Psoas muscle (tissue), 8 donors: ENCODE data around the gene CEP72. TPM values are rescaled to one million over a fixed set of nuclear protein-coding genes. Genes with fewer than 3 reads are reported as not detected.

Source experiments
- ATAC-seq, 4 donors: fragments of 200-7000 bp; cut with Tn5 transposase; one replicate each; pipeline ENCODE4 v1.9.1; 2020; ENCODE audit warnings: moderate library complexity in 3 of 4, mild to moderate bottlenecking in 2 of 4
- DNase-seq, 2 donors: peaks; one replicate each; pipeline ENCODE4 v3.0.0-alpha.2; 2020
- H3K27ac ChIP-seq: fragments of 200-600 bp; one replicate; pipeline ENCODE4 v1.8.0; 2022
- H3K27me3 ChIP-seq, 3 donors: fragments of 200-600 bp in 1 of 3; one replicate each; pipeline versions ENCODE4 v1.6.1 to v1.8.0; 2013 to 2022; ENCODE audit warnings: low read length in 2 of 3, mild to moderate bottlenecking in 2 of 3, moderate library complexity in 1 of 3; ENCODE audit not compliant: insufficient read depth in 3 of 3
- H3K36me3 ChIP-seq, 2 donors: fragments of 200-600 bp in 1 of 2; one replicate each; pipeline versions ENCODE4 v1.6.1 to v1.8.0; 2013 to 2022; ENCODE audit warnings: low read depth in 1 of 2, mild to moderate bottlenecking in 1 of 2, moderate library complexity in 1 of 2; ENCODE audit not compliant: insufficient read depth in 1 of 2
- H3K4me1 ChIP-seq: fragments of 200-600 bp; one replicate; pipeline ENCODE4 v1.8.0; 2022
- H3K4me3 ChIP-seq: fragments of 200-600 bp; one replicate; pipeline ENCODE4 v1.8.0; 2022; ENCODE audit warnings: mild to moderate bottlenecking
- H3K9me3 ChIP-seq: fragments of 200-600 bp; one replicate; pipeline ENCODE4 v1.8.0; 2022
- CTCF ChIP-seq: fragments of 200-600 bp; IDR thresholded peaks from one replicate; pipeline ENCODE4 v1.8.0; 2022; ENCODE audit warnings: antibody characterized with exemption
- WGBS, 3 donors: extraction: QIAGEN DNeasy Blood & Tissue Kit; methylation state at CpG; one replicate each; pipeline versions ENCODE4 v1.1.6 to v1.1.7; 2013; 5-methylcytosine and 5-hydroxymethylcytosine counted together
- intact Hi-C, 2 donors: fragments of 100-400 bp; cut with DNase I; formaldehyde crosslinking; loops; one replicate each; pipeline versions ENCODE4 v1.11.0 to v1.14.2; 2022
- polyA plus RNA-seq, 3 donors: library from polyadenylated mRNA; stranded (reverse); fragments of 200-250 nt; gene quantifications; one replicate each; pipeline ENCODE4 v1.2.3, GENCODE V29; 2013
- total RNA-seq, 4 donors: library from RNA; stranded (reverse); fragmentation: NEBNext Ultra II Directional in 2 of 4; extraction: Animal tissue kit (Norgen Biotek cat#: 25700) in 2 of 4; gene quantifications; one replicate each; pipeline versions ENCODE4 v1.2.1 to v1.2.4, GENCODE V29; 2021 to 2023
- donor health status: healthy with polysubstance abuse.
- donor health status: DM: no; HTN: no; CAD: no; lungs with moderate emphysema.
- donor health status: Bipolar disorder and iron deficiency.
- donor health status: healthy.
- donor health status: DM: yes; HTN: yes; CAD: no.
- donor health status: DM: no; HTN: no; CAD: no.
- donor health status: DM: no; HTN: no; CAD: no.
- donor health status: DM: yes; HTN: yes; CAD: no.

Gene CEP72
- total and polyA plus RNA-seq, 7 donors: 0.43 to 2.4 (median 0.71) TPM

GRCh38 chr5:621341-621761 lies 9.2 kb downstream of the CEP72 start:
- ATAC-seq (no peak), DNase-seq (no peak)
- Histone ChIP-seq H3K4me1 (no peaks in the 10 kb centered on the region), H3K36me3 (peaks cover 0 to 14% of the 10 kb centered on the region in 2 donors), H3K4me3 (no peak overlapping the region), H3K27me3 (no peaks in the 10 kb centered on the region), H3K9me3 (no peaks in the 10 kb centered on the region), H3K27ac (no peak overlapping the region)
- no peak for TF ChIP-seq CTCF
- 93 to 98% (median 96%) methylated on average over 16 of the region's 16 CpGs for WGBS, 3 donors
- intact Hi-C loops: no loop called here

- H3K4me3 ChIP-seq: no peak overlapping the region
- DNase-seq: peak in 1 of 2 donors; percentile 36
- ATAC-seq: no peak
- H3K27ac ChIP-seq: no peak overlapping the region
- peaks cover 0 to 14% of the 10 kb centered on the region in 2 donors for H3K36me3 ChIP-seq
- TF ChIP-seq CTCF: no peak
- intact Hi-C loops: no loop called here
- no peaks in the 10 kb centered on the region for H3K9me3 ChIP-seq
- H3K27me3 ChIP-seq: no peaks in the 10 kb centered on the region
- no peaks in the 10 kb centered on the region for H3K4me1 ChIP-seq
- WGBS, 3 donors: 90 to 98% (median 96%) methylated on average over 9 of the region's 9 CpGs
These were observed 10.2 kb downstream of the CEP72 start for GRCh38 chr5:622359-622758.

- DNase-seq: peak in 1 of 2 donors; percentile 36
These were observed 10.9 kb downstream of the CEP72 start for GRCh38 chr5:622946-623522.

GRCh38 chr5:623531-623930 lies 11.4 kb downstream of the CEP72 start:
- WGBS, 3 donors: 92 to 97% (median 94%) methylated on average over 13 of the region's 13 CpGs
- no peak overlapping the region for H3K4me3 ChIP-seq
- H3K27ac ChIP-seq: no peak overlapping the region
- H3K27me3 ChIP-seq: no peaks in the 10 kb centered on the region
- peaks cover 0 to 18% of the 10 kb centered on the region in 2 donors for H3K36me3 ChIP-seq
- no peak for TF ChIP-seq CTCF
- intact Hi-C loops: no loop called here
- no peaks in the 10 kb centered on the region for H3K9me3 ChIP-seq
- no peaks in the 10 kb centered on the region for H3K4me1 ChIP-seq
- ATAC-seq: no peak
- DNase-seq: peak in 1 of 2 donors; percentile 23

More at GRCh38 chr5:622946-623522, 10.9 kb downstream of the CEP72 start:
- intact Hi-C loops: no loop called here
- Histone ChIP-seq H3K36me3 (peaks cover 0 to 18% of the 10 kb centered on the region in 2 donors), H3K4me1 (no peaks in the 10 kb centered on the region), H3K27ac (no peak overlapping the region), H3K4me3 (no peak overlapping the region), H3K27me3 (no peaks in the 10 kb centered on the region), H3K9me3 (no peaks in the 10 kb centered on the region)
- no peak for ATAC-seq
- WGBS, 3 donors: 94 to 97% (median 95%) methylated on average over 30 to 31 of the region's 31 CpGs
- TF ChIP-seq CTCF: no peak
